ENCODE measurements around the gene PEF1. TPM values are rescaled to one million over a fixed set of nuclear protein-coding genes. Genes with fewer than 3 reads are reported as not detected.
A peak's percentile ranks its signal among the peaks of the same experiment; 100 is the strongest.

Gene PEF1, protein sequence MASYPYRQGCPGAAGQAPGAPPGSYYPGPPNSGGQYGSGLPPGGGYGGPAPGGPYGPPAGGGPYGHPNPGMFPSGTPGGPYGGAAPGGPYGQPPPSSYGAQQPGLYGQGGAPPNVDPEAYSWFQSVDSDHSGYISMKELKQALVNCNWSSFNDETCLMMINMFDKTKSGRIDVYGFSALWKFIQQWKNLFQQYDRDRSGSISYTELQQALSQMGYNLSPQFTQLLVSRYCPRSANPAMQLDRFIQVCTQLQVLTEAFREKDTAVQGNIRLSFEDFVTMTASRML
- 10 to 100 TPM; 55.5 to 62.8 TPM for total RNA-seq
- long read RNA-seq, donor 1, transcript PEF1-201 (5 exons, 1,629 nt) = major isoform, 31 of 42 reads
- long read RNA-seq, donor 1, partial matches to known transcripts = 7 of 42 reads
- long read RNA-seq, donor 1, other reads (novel, unspliced or antisense) = 4 of 42 reads
- long read RNA-seq, donor 2, transcript PEF1-201 (5 exons, 1,629 nt) = major isoform, 569 of 668 reads
- long read RNA-seq, donor 2, transcript PEF1-205 (4 exons, 750 nt) = minor isoform, 16 of 668 reads
- long read RNA-seq, donor 2, partial matches to known transcripts = 45 of 668 reads
- long read RNA-seq, donor 2, other reads (novel, unspliced or antisense) = 38 of 668 reads

DNA sequence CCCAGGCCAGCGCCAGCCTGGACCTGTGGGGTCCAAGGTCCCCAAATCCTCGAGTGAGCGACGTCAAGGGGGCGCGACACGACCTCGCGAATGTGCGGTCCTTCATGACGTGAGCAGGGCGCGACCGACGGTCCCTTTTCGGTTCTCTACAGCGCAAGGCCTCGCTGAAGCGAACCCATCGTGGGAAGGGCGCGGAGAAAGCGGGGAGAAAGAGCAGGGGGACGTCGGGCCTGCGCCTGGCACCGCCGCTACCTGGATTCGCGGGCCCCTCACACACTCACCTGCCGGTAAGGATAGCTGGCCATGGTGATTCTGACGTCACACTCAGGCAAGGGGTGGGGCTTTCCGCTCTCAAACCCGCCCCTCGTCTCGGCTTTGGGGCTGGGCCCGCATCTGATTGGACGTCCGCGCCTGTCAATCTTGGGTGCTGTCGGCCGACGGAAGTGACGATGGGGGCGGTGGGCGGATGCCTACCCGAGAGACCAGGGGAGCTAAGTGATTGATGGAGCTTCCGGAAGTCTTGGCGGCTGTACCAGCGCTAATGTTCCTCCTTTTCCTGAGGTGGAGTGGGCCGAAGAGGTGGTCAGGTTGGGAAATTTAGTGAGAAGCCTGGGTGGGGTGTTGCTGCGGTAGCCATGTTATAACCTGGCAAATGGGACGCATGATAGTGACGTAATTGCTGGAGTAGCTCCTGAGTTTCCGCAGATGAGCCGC is at the start of gene PEF1:
Gene PEF1, minus strand, starts transcription at position 317 of the 714 bp plus-strand sequence. Its CDS starts 12 bp downstream, at position 305.
- DNase-seq (ENCODE audit: low spot score) = peak; percentile 100
- intact Hi-C loops (cut with DNase I) = no loop called here

DNA sequence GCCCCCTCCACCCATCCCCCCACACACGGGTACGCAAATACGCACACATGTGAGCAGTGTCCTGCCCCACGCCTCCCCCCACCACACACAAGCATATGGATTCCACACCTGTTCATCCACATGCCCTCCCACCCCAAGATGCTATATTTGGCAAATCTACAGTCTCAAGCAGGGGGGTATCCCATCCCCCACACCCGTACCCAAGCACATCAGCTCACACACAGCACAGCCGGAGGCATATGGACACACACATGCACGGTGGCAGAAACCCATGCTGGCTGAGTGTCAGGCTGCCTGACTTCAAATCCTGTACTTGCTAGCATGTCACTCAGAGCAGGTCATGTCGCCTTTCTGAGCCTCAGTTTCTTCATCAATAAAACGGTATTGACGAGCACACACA is 48.6 kb upstream of the PEF1 start:
- no peak for DNase-seq (ENCODE audit: low spot score)
- intact Hi-C loops (cut with DNase I) = no loop called here

DNA sequence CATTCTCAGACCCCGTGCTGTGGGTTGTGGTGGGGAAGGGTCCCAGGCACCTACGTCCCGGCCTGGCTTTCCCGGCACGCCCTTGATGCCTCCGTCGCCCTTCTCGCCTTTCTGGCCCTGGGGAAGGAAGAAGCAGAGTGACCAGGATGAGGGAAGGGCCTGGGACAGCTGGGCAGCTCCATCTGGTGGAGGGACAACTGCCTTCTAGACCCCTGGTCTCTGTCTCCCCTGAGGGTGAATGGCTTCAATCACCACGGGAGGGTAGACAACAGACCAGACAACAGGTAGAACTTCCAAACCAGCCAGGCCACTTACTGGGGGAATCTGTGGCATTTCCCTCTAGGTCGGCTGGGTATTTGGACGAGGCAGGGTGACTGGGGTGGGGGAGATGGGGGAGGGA is 47.3 kb upstream of the PEF1 start:
- DNase-seq (ENCODE audit: low spot score) = no peak
- intact Hi-C loops (cut with DNase I) = no loop called here

GRCh38 chr1:31691446-31691845 is 46.8 kb upstream of the PEF1 start:
- intact Hi-C loops (cut with DNase I) = no loop called here

DNA sequence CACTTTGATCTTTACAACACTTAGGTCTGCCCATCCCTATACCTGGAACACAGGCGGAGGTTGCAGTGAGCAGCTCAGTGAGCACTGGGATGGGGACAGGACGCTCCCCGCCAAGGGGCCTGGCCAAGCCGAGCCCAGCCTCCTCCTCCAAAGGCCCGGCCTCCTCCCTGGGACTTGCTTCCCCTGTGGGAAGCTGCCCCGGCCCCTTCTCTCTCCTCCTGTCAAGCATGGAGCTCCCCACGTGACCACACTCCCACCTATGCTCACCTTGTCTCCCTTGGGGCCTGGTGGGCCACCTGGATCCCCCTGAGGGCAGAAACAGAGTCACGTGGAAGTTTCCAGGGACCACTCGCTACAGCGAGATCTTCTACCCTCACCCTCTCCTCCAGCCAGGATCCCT is 46.2 kb upstream of the PEF1 start:
- no peak for DNase-seq (ENCODE audit: low spot score)
- intact Hi-C loops (cut with DNase I) = no loop called here

More at GRCh38 chr1:31691446-31691845, 46.8 kb upstream of the PEF1 start:
- no peak for DNase-seq (ENCODE audit: low spot score)

- DNase-seq (ENCODE audit: low spot score) = no peak
- intact Hi-C loops (cut with DNase I) = no loop called here
Measured at GRCh38 chr1:31689854-31690253, 45.2 kb upstream of the PEF1 start.

DNA sequence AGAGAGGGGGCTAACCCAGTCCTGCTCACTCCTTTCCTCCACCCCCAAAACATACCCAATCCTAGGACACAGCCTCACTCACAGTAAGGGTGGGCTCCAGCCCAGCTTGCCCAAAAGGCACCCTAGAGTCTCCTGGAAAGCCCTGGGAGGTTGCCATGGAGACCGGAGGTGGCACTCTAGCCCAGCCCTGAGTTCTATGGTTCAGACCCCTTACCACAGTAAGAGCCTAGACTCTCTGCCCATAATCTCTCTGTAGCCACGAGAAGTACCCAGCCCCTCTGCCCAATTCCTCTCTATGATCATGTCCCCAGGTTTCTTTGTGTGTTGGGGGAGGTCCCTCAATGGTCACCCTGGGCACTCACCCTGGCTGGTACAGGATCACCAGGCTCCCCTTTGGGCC is 44.7 kb upstream of the PEF1 start:
- DNase-seq (ENCODE audit: low spot score) = no peak
- intact Hi-C loops (cut with DNase I) = no loop called here

- no peak for DNase-seq (ENCODE audit: low spot score)
Measured at GRCh38 chr1:31688233-31688918, 43.7 kb upstream of the PEF1 start.

GRCh38 chr1:31687601-31688000 is 42.9 kb upstream of the PEF1 start:
- DNase-seq (ENCODE audit: low spot score) = no peak
- intact Hi-C loops (cut with DNase I) = no loop called here

More at GRCh38 chr1:31688233-31688918, 43.7 kb upstream of the PEF1 start:
- intact Hi-C loops (cut with DNase I) = no loop called here

DNA sequence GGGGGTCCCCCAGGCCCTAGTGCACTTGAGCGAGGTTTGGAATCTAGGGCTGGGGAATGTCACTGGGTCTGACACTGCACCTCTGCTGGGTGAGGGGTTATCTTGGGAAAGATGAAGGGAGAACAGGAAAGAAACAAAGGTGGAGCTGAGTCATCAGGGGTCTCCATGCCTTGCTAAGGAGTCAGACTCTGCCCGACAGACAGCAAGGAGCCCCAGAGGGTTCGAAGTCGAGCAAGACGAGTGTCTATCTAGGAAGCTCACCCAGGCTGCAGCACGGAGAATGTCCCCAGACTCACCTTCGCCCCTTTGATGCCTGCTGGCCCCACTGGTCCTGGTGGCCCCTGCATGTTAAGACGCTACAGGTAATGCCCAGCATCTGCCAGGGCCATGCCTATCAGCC is 41.1 kb upstream of the PEF1 start:
- no peak for DNase-seq (ENCODE audit: low spot score)
- intact Hi-C loops (cut with DNase I) = no loop called here

GRCh38 chr1:31683997-31684396 is 39.3 kb upstream of the PEF1 start:
- no peak for DNase-seq (ENCODE audit: low spot score)
- intact Hi-C loops (cut with DNase I) = no loop called here

DNA sequence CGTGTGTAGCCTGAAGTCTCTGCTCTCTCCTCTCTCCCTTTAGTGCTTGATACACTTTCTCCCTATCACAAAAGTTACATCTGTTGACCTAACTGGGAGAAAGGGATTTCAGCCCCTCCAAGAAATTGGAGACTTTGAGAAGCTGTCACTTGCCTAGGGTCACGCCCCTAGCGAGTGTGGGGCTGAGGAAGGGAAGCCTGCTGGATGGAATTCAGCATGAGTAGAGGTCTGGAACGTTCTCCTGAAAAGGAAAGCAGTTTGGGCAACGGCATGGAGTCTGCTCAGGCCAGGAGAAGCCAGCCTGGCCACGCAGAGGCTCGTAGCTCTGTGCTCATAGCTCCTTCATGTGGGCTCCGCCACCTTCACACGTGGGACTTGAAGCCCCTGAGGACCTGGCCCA is 36.7 kb upstream of the PEF1 start:
- no peak for DNase-seq (ENCODE audit: low spot score)
- intact Hi-C loops (cut with DNase I) = no loop called here

DNA sequence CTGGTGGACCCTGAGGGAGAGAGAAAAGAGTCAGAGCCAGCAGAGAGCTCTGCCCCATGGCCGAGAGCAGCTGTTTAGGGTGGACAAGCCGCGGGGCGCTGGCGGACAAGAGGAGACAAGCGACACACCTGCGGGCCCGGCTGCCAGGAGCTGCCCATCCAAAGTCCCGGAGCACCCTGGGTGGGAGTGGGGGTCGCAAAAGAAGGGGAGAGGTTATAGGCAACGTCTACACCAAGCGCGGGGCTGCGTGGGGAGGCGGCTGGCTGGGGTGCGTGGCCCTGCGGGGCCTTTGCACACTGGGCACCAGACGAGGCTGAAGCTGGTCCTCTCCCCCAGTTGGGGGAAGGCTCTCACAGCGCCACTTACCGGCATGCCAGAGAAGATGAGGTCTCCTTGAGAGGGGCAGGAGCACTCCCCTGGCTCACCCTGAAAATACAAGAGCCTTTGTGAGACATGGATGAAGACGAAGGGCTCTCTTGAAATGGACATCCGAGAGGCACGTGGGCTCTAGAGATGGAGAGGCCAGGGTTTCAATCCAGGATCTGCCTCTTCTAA is 35.1 kb upstream of the PEF1 start:
- DNase-seq (ENCODE audit: low spot score) = no peak
- intact Hi-C loops (cut with DNase I) = no loop called here

GRCh38 chr1:31679091-31679490 is 34.4 kb upstream of the PEF1 start:
- intact Hi-C loops (cut with DNase I) = no loop called here
- no peak for DNase-seq (ENCODE audit: low spot score)

GRCh38 chr1:31678681-31679080 is 34.0 kb upstream of the PEF1 start:
- intact Hi-C loops (cut with DNase I) = no loop called here

DNA sequence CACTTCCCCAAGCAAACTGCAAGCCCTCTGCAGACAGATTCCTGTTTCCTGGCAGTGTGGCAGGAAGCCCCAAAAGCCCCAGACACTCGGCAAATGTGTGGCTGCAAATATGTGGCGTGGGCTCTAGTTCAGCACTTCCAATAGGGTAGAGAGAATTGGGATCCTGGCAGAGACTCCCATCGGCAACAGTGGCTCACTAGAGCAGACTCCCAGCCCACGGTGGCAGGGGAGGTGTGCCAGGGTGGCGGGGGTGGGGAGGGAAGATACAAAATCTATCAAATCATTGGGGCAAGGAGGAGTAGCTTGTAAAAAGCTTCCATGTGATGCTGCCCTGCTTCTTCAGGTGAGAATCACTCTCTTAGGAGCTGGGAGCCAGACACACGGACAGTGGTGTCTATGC is 33.3 kb upstream of the PEF1 start:
- no peak for DNase-seq (ENCODE audit: low spot score)
- intact Hi-C loops (cut with DNase I) = no loop called here

More at GRCh38 chr1:31678681-31679080, 34.0 kb upstream of the PEF1 start:
- DNase-seq (ENCODE audit: low spot score) = no peak

- intact Hi-C loops (cut with DNase I) = no loop called here
- DNase-seq (ENCODE audit: low spot score) = no peak
Measured at GRCh38 chr1:31677401-31677800, 32.7 kb upstream of the PEF1 start.

- intact Hi-C loops (cut with DNase I) = no loop called here
- no peak for DNase-seq (ENCODE audit: low spot score)
Measured at GRCh38 chr1:31675756-31676155, 31.1 kb upstream of the PEF1 start.

DNA sequence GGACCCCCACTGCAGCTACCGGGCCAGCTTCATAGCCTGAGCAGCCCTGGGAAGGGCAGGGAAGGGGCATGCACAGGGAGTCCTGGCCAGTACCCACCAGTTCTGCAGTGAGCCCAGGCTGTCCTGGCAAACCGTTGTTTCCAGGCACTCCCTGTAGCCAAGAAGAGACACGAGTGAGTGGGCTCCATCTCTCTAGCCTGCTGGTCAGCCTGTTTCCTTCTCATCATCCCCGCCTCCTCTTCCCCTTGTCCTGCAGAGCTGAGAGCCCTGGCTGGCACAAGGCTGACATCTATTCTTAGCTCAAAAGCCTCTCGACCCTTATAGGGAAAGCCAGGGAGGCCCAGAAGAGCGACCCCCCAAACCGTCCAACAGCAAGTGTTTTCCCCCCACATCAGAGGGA is 30.5 kb upstream of the PEF1 start:
- DNase-seq (ENCODE audit: low spot score) = no peak
- intact Hi-C loops (cut with DNase I) = no loop called here
